ENCODE data around the gene CENPP.

- TF ChIP-seq CTCF (conservative IDR thresholded peaks at IDR 0.05; ENCODE audit: low read depth, low read length) (no peak), EZH2 (IDR thresholded peaks at IDR 0.05; ENCODE audit: borderline replicate concordance, low read depth, low read length, poor library complexity, severe bottlenecking) (no peak)
Observed at GRCh38 chr9:92509050-92509449, 183.3 kb downstream of the CENPP start.

Data from A673 (cell line).